GM12873 (cell line): ENCODE data around the gene DOK7.

ENCODE experiments used
- TF ChIP-seq, protein P1 (sequence below): IDR thresholded peaks from 2 replicates; pipeline ENCODE4 v1.5.1; 2012; ENCODE audit warnings: low read depth, mild to moderate bottlenecking, moderate library complexity, low read length, control low read depth; ENCODE audit not compliant: insufficient read depth; ENCODE audit errors: missing control alignments

The DOK7 gene

DNA sequence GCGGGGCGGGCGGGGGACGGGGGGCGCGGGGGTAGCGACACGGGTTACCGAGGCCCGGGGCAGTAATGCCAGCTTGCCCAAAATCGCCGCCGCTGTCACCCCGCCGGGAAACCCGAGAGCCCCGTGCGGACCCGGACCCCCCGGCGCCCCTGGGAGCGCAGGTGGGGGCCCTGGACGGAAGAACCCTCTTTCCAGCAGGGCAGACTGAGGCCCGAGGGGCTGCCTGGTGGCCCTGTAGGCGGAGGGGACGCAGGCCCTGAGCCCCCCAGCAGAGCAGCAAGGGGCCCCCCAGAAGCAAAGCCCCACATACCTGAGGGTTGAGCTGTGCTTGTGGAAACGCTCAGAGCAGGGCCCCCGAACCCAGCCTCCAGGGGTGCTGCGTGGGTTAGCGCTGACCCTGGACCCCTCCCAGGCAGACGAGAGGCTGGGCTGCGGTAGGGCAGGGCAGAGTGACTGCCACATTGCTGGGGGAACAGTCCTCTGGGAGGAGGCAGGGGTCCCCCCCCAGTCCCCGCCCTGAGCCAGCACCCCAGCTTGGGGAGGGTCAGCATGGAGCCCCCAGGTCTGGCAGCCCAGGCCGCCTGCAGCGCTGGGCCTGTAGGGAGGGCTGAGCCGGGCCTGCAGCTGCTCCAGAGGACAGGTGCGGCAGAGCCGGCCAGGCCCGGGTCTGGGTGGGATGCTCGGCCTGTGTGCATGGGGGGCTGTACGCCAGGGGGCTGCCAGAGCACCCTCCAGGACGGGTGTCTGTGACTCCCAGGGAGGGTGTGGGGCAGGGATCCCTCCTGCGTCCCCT is 646 bp downstream of the DOK7 start:
- TF ChIP-seq, protein P1, sequence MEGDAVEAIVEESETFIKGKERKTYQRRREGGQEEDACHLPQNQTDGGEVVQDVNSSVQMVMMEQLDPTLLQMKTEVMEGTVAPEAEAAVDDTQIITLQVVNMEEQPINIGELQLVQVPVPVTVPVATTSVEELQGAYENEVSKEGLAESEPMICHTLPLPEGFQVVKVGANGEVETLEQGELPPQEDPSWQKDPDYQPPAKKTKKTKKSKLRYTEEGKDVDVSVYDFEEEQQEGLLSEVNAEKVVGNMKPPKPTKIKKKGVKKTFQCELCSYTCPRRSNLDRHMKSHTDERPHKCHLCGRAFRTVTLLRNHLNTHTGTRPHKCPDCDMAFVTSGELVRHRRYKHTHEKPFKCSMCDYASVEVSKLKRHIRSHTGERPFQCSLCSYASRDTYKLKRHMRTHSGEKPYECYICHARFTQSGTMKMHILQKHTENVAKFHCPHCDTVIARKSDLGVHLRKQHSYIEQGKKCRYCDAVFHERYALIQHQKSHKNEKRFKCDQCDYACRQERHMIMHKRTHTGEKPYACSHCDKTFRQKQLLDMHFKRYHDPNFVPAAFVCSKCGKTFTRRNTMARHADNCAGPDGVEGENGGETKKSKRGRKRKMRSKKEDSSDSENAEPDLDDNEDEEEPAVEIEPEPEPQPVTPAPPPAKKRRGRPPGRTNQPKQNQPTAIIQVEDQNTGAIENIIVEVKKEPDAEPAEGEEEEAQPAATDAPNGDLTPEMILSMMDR: no peak

DNA sequence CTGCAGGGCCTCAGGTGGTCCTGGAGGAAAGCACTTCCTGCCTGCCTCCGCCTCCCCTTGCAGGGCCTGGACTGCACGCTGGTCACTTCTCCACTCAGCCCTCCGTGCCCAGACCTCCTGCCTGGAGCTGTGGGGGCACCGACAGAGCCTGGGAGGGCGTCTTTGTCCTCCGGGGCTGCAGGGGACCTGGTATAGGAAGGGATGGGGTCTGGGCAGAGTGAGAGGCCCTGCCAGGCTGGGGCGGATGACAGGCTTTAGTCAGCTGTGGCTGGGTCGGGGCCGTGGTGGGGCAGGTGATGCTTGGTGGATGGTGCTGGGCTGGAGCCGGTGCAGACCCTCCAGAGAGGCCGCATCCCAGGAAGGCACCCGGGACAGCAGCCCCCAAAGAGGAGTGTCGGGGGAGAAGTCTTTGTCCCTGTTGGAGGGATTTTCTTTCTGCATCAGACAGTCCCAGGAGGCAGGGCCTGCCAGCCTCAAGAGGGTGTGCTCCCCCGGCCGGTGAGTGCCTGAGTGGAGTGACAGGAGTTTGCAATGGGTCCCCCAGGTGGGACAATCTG is 1.3 kb downstream of the DOK7 start:
- TF ChIP-seq, protein P1: no peak

DNA sequence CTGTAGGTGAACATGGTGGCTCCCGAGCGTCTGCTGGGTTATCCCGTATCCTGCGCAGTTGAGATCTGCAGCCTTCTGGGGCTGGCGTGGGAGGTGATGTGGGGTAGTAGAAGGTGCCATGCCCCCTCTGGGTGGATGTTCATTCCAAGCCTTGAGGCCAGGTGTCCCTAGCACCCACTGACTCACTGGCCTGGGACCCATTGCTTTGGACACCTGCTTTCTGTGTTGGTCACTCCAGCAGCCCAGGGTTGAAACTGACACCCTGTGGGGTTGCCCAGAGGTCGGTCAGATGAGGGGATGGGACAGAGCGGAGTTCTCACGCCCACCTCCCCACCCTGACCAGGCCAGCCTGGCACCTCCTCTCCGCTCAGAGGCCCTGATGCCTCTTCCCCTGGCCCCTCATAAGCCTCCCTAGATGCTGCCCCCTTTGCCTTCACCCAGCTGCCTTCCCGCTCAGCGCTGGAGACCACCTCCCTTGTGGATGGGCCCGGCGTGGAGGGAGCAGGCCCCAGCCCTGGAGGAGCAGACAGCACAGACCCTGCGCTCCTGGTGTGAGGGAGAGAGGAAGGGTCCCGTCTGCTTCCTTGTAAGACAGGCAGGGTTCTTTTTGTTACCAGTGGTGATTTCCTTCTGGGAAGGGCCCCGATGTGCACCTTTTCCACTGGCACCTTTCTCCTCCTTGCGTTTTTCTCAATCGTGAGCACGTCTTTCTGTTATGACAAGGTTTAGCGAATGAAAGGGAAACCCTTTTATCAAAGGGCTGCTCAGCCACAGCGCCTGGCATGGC is 2.0 kb downstream of the DOK7 start:
- TF ChIP-seq, protein P1: no peak

DNA sequence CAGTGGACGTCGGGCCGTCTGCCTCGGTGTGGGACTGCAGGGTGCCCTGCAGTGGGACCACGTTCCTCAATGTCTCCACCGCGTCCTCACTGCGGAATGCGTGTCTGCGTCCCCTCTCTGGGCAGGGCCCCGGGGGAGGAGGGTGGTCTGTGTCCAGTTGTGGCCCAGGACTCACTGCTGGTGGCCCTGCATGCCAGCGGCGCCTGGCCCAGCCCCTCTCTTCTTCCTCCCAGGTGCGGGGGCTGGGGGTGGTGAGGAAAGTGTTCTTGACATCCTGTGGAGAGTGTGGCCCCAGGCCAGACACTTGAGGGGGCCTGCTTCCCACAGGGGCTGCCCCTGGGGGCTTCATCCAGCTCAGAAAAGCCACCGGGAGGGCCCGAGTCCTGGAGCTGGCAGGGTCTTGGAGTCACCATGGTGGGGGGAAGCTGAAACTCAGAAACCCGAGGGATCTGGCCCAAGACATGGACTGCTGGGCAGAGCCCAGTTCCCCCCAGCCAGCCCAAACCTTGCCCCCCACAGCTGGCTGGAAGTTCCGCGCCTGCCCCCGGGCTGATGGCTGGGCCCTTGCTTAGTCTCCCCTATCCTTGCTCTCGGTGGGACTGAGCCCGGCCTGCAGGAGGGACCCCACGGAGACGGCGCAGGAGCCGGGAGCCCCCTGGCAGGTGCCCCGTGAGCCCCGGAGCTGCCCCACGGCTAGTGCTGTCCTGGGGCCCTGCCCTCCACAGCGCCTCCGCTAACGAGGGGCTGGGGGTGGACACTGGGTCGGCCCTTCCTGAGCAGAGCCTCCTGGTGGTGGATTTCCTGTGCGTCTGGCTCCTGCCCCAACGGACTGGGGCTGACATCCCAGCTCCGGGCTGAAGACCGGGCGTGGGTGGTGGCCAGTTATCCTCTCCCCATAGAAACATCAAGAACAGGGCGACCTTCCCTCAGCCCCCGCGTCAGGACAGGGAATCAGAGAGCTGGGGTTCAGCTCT is 2.9 kb downstream of the DOK7 start:
- TF ChIP-seq, protein P1: no peak

DNA sequence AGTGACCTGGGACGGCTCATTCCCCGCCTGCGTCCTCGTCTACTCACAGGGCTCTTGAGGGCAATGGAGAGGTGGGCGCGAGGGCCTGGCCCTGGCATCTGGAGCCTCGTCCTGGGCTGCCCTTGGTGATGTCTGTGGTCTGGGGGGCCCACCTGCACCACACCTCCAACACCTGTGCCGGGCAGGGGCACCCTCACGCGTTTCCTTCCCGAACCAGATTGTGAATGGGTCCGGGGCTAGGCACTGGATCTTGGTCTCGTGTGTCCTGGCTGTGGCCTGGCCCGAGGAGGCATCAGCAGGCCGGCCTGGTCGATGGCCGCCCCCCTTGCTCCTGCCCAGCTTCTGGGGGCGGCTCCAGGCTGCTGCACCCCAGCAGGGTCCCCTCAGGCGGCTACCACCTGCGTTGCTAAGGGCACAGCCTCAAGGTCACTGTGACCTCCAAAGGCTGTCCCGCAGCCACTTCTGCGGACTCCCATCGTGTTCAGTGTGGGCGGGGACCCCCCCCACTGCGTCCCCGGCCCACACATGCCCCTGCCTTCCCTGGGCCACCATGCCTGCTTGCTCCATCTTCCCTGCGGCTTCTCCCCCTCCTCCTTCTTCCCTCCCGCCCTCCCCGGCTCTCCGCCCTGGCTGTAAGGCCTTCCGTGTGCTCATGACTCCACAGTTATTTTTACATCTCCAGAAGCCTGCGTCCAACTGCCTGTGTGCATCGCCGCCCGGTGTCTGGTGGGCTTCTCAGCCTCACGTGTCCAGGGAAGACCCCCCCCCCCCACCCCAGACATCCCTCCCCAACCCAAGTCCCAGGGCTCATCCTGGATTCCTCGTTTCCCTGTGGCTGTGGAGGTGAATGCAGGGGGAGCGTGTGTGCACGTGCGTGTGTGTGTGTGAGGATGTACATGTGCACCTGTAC is 3.8 kb downstream of the DOK7 start:
- TF ChIP-seq, protein P1: no peak

DNA sequence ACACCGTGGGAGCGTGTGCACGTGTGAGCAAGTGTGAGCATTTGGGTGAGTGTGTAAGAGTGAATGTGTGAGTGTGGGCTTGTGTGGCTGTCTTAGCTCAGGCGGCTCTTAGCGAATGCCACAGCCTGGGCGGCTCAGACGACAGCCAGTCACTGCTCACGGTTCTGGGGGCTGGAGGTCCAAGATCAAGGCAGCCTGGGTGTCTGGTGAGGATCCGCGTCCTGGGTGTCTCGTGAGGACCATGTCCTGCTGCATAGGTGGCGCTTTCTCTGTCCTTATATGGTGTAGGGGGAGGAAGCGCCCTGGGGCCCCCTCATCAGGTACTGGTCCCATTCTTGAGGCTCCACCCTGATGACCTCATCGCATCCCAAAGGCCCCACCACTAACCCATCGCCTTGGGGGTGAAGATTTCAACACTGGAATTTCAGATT is 4.5 kb downstream of the DOK7 start:
- TF ChIP-seq, protein P1: no peak
